Suprapubic skin (tissue), 4 donors: ENCODE measurements around the gene SMIM14. TPM values are rescaled to one million over a fixed set of nuclear protein-coding genes. Genes with fewer than 3 reads are reported as not detected.

Experiments
- DNase-seq, 2 donors: peaks; one replicate each; pipeline ENCODE4 v3.0.0-alpha.2; 2019; ENCODE audit warnings: low spot score in 2 of 2
- H3K27ac ChIP-seq: fragments of 200-600 bp; sonication (generic); one replicate; pipeline ENCODE4 v1.5.1; 2019
- H3K27me3 ChIP-seq: fragments of 200-600 bp; sonication (generic); one replicate; pipeline ENCODE4 v1.5.1; 2019
- H3K36me3 ChIP-seq: fragments of 200-600 bp; sonication (generic); one replicate; pipeline ENCODE4 v1.5.1; 2019
- H3K4me1 ChIP-seq: fragments of 200-600 bp; sonication (generic); one replicate; pipeline ENCODE4 v1.5.1; 2019
- H3K4me3 ChIP-seq: fragments of 200-600 bp; sonication (generic); one replicate; pipeline ENCODE4 v1.5.1; 2019; ENCODE audit warnings: mild to moderate bottlenecking
- H3K9me3 ChIP-seq: fragments of 200-600 bp; sonication (generic); one replicate; pipeline ENCODE4 v1.5.1; 2019
- CTCF ChIP-seq, 2 donors: fragments of 200-600 bp in 1 of 2; fragments of 450-650 bp in 1 of 2; sonication (generic) in 1 of 2; IDR thresholded peaks; one replicate each; pipeline ENCODE4 v1.5.1; 2016 to 2019; ENCODE audit warnings: antibody characterized with exemption in 2 of 2, mild to moderate bottlenecking in 1 of 2, moderate library complexity in 1 of 2
- EP300 ChIP-seq: sonication (generic); formaldehyde crosslinking; IDR thresholded peaks from one replicate; pipeline ENCODE4 v1.6.1; 2017; ENCODE audit warnings: antibody characterized with exemption
- POLR2A ChIP-seq, 2 donors: fragments of 450-650 bp; IDR thresholded peaks; one replicate each; pipeline ENCODE4 v1.6.1; 2017; ENCODE audit warnings: antibody characterized with exemption in 2 of 2, mild to moderate bottlenecking in 2 of 2, moderate library complexity in 2 of 2
- POLR2AphosphoS5 ChIP-seq, 3 donors: sonication (generic); formaldehyde crosslinking; IDR thresholded peaks; one replicate each; pipeline ENCODE4 v1.6.1; 2017; ENCODE audit warnings: antibody characterized with exemption in 3 of 3
- WGBS: methylation state at CpG from one replicate; pipeline ENCODE4 v1.1.5; 2018; 5-methylcytosine and 5-hydroxymethylcytosine counted together
- total RNA-seq, 4 donors: library from RNA; depleted of rRNA; stranded (reverse); fragments of >200 nt; gene quantifications; one replicate each; pipeline ENCODE4 v1.1.0, GENCODE V29; 2016

Gene SMIM14
- total RNA-seq, 4 donors from 2014 or later, result 20.8 to 65.0 (median 48.9) TPM

GRCh38 chr4:39649639-39650265 is 11.1 kb upstream of the SMIM14 start:
- Histone ChIP-seq H3K9me3 (no peaks in the 10 kb centered on the region), H3K36me3 (no peaks in the 10 kb centered on the region), H3K27me3 (no peaks in the 10 kb centered on the region), H3K4me3 (no peak overlapping the region), H3K4me1 (no peaks in the 10 kb centered on the region), H3K27ac (no peak overlapping the region)
- no peak for DNase-seq
- WGBS, result 81% methylated on average over 2 of the region's 2 CpGs
- TF ChIP-seq EP300, result no peak
- TF ChIP-seq POLR2A (IDR thresholded peaks at IDR 0.05), result no peak
- no peak for TF ChIP-seq CTCF (IDR thresholded peaks at IDR 0.05)
- TF ChIP-seq POLR2AphosphoS5 (IDR thresholded peaks at IDR 0.05), result no peak

- Histone ChIP-seq H3K27ac (no peak overlapping the region), H3K36me3 (no peaks in the 10 kb centered on the region), H3K27me3 (no peaks in the 10 kb centered on the region), H3K4me1 (no peaks in the 10 kb centered on the region), H3K4me3 (no peak overlapping the region), H3K9me3 (no peaks in the 10 kb centered on the region)
- whole genome bisulfite sequencing, result 90% methylated on average over 4 of the region's 6 CpGs
- DNase-seq, result no peak
- TF ChIP-seq CTCF (IDR thresholded peaks at IDR 0.05) (no peak), POLR2AphosphoS5 (IDR thresholded peaks at IDR 0.05) (no peak), EP300 (no peak), POLR2A (IDR thresholded peaks at IDR 0.05) (no peak)
These were observed 10.3 kb upstream of the SMIM14 start for GRCh38 chr4:39648827-39649558.

- no peaks in the 10 kb centered on the region for H3K27me3 ChIP-seq
- no peaks in the 10 kb centered on the region for H3K9me3 ChIP-seq
- 90% methylated on average over 3 of the region's 3 CpGs for WGBS
- no peaks in the 10 kb centered on the region for H3K4me1 ChIP-seq
- DNase-seq, result no peak
- H3K36me3 ChIP-seq, result no peaks in the 10 kb centered on the region
- TF ChIP-seq EP300 (no peak), CTCF (IDR thresholded peaks at IDR 0.05) (no peak), POLR2A (IDR thresholded peaks at IDR 0.05) (no peak), POLR2AphosphoS5 (IDR thresholded peaks at IDR 0.05) (no peak)
- H3K27ac ChIP-seq, result no peak overlapping the region
- no peak overlapping the region for H3K4me3 ChIP-seq
These were observed 9.5 kb upstream of the SMIM14 start for GRCh38 chr4:39648213-39648612.

- Histone ChIP-seq H3K4me3 (no peak overlapping the region), H3K9me3 (no peaks in the 10 kb centered on the region), H3K27ac (no peak overlapping the region), H3K4me1 (peaks cover 8% of the 10 kb centered on the region), H3K36me3 (no peaks in the 10 kb centered on the region), H3K27me3 (no peaks in the 10 kb centered on the region)
- no peak for DNase-seq
- 84% methylated on average over 4 of the region's 4 CpGs for WGBS
- TF ChIP-seq CTCF (IDR thresholded peaks at IDR 0.05), result no peak
- TF ChIP-seq POLR2A (IDR thresholded peaks at IDR 0.05), result no peak
- no peak for TF ChIP-seq EP300
- no peak for TF ChIP-seq POLR2AphosphoS5 (IDR thresholded peaks at IDR 0.05)
These were observed 4.4 kb upstream of the SMIM14 start for GRCh38 chr4:39642885-39643552.

- 78% methylated on average over 2 of the region's 2 CpGs for WGBS
- no peaks in the 10 kb centered on the region for H3K27me3 ChIP-seq
- no peak for TF ChIP-seq EP300
- no peak for TF ChIP-seq CTCF (IDR thresholded peaks at IDR 0.05)
- no peak for TF ChIP-seq POLR2AphosphoS5 (IDR thresholded peaks at IDR 0.05)
- TF ChIP-seq POLR2A (IDR thresholded peaks at IDR 0.05), result no peak
These were observed 2.8 kb upstream of the SMIM14 start for GRCh38 chr4:39641451-39641850.

More at GRCh38 chr4:39641451-39641850, 2.8 kb upstream of the SMIM14 start:
- DNase-seq, result no peak
- no peak overlapping the region for H3K4me3 ChIP-seq
- H3K36me3 ChIP-seq, result no peaks in the 10 kb centered on the region
- no peak overlapping the region for H3K27ac ChIP-seq
- peaks cover 16% of the 10 kb centered on the region for H3K4me1 ChIP-seq
- no peaks in the 10 kb centered on the region for H3K9me3 ChIP-seq
